Hematopoietic multipotent progenitor cell treated with erythropoietin and hydrocortisone succinate and interleukin-3 and kit ligand, for 17 days (in vitro differentiated cells): ENCODE data around the gene TLK2.

Source experiments
- DNase-seq: peaks from one replicate; pipeline ENCODE4 v3.0.0-alpha.2; 2015; ENCODE audit warnings: low spot score

TLK2 gene

GRCh38 chr17:62657145-62657665, 178.6 kb downstream of the TLK2 start:
- DNase-seq = no peak

GRCh38 chr17:62657690-62658089, 179.1 kb downstream of the TLK2 start:
- no peak for DNase-seq

- DNase-seq = no peak
These were observed 179.7 kb downstream of the TLK2 start for GRCh38 chr17:62658136-62658920.

- no peak for DNase-seq
These were observed 182.0 kb downstream of the TLK2 start for GRCh38 chr17:62660629-62661118.

GRCh38 chr17:62661337-62661736, 182.7 kb downstream of the TLK2 start:
- DNase-seq = no peak

GRCh38 chr17:62662855-62663254, 184.2 kb downstream of the TLK2 start:
- DNase-seq = no peak
